Bone marrow (tissue), 2 donors: ENCODE results near the gene HIVEP3.
A peak's percentile ranks its signal among the peaks of the same experiment; 100 is the strongest.

Experiments
- DNase-seq, 2 donors: peaks; one replicate each; lab custom pipeline; 2025; lab: John Stamatoyannopoulos, UW

The HIVEP3 gene

GRCh38 chr1:41535276-41535675, 383.4 kb downstream of the HIVEP3 start:
- DNase-seq, result no peak

GRCh38 chr1:41534181-41535076, 384.3 kb downstream of the HIVEP3 start:
- DNase-seq, result no peak

- DNase-seq, result no peak
These were observed 385.0 kb downstream of the HIVEP3 start for GRCh38 chr1:41533731-41534080.

GRCh38 chr1:41533016-41533730, 385.5 kb downstream of the HIVEP3 start:
- no peak for DNase-seq

- DNase-seq, result no peak
These were observed 386.3 kb downstream of the HIVEP3 start for GRCh38 chr1:41532206-41532975.

- no peak for DNase-seq
These were observed 388.3 kb downstream of the HIVEP3 start for GRCh38 chr1:41530411-41530810.

- no peak for DNase-seq
These were observed 388.9 kb downstream of the HIVEP3 start for GRCh38 chr1:41529621-41530395.

GRCh38 chr1:41528726-41529605, 389.8 kb downstream of the HIVEP3 start:
- no peak for DNase-seq

GRCh38 chr1:41528106-41528505, 390.6 kb downstream of the HIVEP3 start:
- DNase-seq, result no peak

GRCh38 chr1:41526956-41527561, 391.7 kb downstream of the HIVEP3 start:
- DNase-seq, result no peak

GRCh38 chr1:41525891-41526587, 392.7 kb downstream of the HIVEP3 start:
- DNase-seq, result no peak

- DNase-seq, result no peak
These were observed 393.7 kb downstream of the HIVEP3 start for GRCh38 chr1:41524676-41525675.

GRCh38 chr1:41523949-41524675, 394.6 kb downstream of the HIVEP3 start:
- DNase-seq, result no peak

GRCh38 chr1:41523071-41523470, 395.7 kb downstream of the HIVEP3 start:
- DNase-seq, result no peak

- DNase-seq, result no peak
These were observed 397.0 kb downstream of the HIVEP3 start for GRCh38 chr1:41521766-41522165.

GRCh38 chr1:41520951-41521752, 397.6 kb downstream of the HIVEP3 start:
- DNase-seq, result peak in 1 of 2 donors; percentile 3

- DNase-seq, result no peak
These were observed 399.1 kb downstream of the HIVEP3 start for GRCh38 chr1:41519667-41520066.
